GM19193 (cell line): ENCODE measurements around the gene PPP2R5A.

ENCODE experiments used
- POLR2A ChIP-seq: IDR thresholded peaks from 4 replicates; pipeline ENCODE4 v1.6.1; 2011; ENCODE audit not compliant: insufficient read depth, insufficient read length; ENCODE audit errors: extremely low read depth

PPP2R5A gene

DNA sequence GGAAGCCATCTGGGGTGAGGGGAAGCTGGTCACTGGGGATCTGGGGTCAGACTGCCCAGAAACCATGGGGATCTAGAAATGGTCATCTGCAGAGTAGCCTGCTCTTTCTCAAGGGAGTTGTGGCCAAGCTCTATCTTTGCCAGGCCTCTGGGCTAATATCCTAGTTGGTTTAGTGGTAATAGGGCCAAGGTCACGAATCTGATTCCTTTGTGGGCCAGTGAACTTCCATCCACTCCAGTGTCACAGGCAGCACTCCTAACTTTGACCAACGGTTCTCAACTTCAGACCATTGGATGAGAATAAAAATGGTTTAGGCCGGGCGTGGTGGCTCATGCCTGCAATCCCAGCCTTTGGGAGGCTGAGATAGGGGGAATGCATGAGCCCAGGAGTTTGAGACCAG is 28.1 kb upstream of the PPP2R5A start:
- TF ChIP-seq POLR2A: no peak

DNA sequence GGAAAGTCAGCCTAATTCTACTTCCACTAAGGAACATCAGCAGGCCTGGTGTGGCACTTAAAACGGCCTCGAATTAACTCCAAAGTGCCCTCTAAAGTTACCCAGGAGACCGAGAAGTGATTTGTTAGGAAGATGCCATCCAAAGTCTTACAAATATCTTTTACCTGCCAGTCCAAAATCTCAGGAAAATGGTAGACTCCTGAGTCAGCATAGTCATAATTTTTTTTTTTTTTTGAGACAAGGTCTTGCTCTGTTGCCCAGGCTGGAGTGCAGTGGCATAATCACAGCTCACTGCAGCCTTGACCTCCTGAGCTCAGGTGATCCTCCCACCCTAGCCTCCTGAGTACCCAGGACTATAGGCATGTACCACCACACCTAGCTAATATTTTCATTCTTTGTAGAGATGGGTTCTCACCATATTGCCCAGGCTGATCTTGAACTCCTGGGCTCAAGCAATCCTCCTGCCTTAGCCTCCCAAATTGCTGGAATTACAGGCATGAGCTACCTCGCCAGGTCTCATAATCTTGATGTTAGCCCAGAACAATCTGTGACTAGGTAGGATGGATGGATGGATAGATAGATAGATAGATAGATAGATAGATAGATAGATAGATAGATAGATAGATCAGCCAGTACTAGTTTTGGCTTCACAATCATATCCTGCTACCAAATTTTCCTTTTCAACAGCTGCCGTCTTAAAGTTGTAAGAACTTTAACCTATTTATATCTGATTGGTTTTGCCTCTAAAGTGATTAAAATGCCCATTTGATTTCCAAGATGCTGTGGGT is 25.3 kb upstream of the PPP2R5A start:
- TF ChIP-seq POLR2A: no peak

DNA sequence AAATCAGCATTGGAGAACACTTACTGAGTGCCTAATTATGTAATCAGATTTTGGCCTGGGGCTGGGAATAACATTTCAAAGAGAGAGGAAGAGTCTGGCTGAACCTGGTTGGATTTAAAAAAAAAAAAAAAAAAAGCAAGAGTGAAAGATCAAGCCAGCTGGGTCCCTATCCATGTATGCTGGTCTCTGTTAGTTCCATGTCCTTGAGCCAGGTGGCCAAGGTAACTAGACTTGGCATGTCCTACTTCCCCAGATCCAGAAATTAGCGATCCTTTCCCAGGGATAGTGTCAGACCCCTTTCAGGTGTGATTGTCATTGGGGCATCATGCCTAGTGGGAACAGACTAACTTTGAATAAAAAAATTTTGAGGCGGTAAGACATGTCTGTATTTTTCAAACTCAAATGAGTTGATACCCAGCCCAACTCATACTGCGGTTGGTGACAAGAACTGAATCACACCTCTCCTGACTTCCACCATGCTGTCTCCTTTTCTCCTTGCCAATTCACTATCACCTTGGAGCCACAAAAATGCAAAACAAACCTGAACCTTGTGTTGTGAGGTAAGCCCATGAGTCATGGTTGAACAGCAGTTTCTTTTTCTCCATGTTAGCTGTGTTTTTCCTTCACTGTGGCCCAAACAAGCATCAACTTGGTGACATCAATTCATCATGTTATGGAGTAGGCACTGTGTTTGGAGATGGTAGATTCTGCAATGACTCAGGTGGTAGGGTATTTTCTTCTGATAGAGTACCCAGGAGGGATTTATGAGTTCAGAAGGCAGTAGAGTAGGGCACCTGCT is 24.5 kb upstream of the PPP2R5A start:
- no peak for TF ChIP-seq POLR2A

DNA sequence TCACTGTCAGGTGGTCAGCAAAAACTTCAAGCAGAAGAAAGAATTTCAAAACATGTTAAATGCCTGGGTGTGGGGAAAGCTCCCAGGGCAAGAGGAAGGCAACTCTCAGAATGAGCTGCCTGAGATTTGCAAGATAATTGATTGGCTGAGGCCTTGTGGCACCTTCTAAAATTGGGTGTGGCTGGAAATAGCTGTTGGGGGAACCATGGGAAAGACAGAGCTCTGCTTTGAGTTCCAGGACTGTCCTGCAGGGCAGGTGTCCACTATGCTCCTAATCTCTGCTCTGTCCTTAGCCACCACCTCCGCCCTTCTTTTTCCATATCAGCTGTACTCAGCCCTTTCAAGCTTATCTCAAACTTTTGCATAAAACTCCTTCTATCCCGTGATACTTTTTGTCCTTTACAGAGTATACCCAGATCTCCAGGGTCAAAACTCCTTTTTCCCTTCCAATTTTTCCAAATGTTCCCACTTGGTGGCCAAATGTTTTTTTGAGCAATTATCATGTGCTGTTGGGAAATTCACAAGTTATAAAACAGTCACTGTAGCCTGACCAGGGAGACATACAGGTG is 23.8 kb upstream of the PPP2R5A start:
- TF ChIP-seq POLR2A: no peak

DNA sequence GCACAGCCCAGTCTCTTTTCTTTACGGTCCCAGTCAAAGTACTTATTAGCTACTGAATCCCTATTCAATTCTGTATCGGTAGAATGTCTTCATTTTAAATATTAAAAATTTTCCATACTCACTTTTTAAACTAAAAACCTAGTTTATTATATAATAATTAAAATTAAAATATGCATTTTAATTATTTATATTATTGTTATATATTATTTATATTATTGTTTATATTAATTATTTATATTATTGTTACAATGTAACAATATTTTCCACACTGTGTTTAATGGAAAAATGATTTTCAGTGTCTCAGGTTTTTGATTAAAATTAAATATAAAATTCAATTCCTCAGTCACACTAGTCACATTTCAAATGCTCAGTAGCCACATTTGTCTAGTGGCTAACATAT is 18.2 kb upstream of the PPP2R5A start:
- no peak for TF ChIP-seq POLR2A

DNA sequence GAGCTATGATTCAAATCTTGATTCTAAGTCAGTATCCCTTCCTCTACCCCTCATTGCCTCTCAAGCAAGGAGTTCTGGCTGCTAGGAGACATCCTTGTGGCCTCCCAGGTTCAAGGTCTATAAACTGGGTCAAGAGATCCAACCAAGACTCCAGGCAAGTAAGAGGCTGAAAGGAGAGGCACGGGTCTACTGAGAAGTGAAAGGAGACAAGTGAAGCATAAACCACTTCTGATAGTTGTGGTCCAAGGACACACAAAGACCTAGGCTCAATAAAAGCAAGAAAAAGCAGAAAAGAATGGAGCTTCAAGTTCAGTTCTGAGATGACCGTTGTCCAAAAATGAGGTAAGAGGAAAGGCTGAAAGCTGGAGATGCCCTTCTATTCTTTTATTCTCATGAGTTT is 17.8 kb upstream of the PPP2R5A start:
- no peak for TF ChIP-seq POLR2A

DNA sequence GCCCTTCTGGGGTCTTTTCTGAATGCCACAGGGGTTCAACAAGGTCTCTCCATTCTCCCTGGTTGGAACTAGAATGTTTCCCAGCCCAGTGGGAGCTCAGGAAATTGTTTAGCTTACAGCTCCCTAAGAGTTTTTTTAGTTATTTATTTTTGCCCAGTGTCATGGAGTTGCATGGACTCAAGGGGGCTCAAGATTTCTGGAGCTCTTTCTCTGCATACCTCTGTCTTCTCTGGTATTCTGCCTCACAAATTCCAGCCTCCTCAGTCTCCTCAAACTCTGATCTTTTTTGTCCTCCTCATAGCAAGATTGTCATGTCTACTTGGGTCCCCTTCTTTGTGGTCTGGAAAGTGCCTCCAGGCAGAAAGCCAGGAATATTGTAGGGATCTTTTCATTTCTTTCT is 15.9 kb upstream of the PPP2R5A start:
- no peak for TF ChIP-seq POLR2A

DNA sequence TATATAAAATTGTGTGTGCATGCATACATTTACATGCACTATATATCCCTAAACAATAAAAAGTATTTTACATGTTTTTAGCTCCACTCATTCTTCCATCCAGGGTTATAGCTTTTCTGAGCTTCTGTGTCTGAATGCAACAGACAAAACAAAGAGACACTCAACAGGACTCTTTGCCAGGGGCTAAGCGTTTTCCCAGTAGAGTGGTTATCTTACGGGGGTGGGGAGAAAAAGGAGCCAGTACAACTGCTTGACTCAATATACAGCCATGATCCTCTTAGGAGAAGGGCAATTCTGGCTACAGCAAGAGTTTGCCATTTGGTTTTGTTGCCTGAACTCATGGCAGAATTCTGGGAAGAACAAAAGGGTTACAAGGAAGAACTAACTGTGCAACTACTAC is 14.6 kb upstream of the PPP2R5A start:
- TF ChIP-seq POLR2A: no peak

DNA sequence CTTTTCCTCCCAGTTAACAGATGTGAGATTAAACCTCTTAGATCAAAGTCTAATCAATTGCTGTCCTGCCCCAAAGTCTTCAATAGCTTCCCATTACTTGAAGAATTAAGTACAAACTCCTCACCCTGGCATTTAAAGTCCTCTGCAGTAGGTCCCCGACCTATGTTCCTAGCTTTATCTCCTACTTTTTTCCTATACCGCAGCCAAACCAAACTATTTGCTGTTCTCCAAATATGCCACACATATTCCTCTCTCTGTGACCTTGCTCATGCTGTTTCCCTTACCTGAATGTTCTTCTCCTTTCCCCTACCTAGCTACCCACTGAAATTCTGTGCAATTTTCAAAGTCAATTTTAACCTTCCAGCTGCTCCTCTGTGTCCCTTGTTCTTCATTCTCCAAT is 14.0 kb upstream of the PPP2R5A start:
- TF ChIP-seq POLR2A: no peak

DNA sequence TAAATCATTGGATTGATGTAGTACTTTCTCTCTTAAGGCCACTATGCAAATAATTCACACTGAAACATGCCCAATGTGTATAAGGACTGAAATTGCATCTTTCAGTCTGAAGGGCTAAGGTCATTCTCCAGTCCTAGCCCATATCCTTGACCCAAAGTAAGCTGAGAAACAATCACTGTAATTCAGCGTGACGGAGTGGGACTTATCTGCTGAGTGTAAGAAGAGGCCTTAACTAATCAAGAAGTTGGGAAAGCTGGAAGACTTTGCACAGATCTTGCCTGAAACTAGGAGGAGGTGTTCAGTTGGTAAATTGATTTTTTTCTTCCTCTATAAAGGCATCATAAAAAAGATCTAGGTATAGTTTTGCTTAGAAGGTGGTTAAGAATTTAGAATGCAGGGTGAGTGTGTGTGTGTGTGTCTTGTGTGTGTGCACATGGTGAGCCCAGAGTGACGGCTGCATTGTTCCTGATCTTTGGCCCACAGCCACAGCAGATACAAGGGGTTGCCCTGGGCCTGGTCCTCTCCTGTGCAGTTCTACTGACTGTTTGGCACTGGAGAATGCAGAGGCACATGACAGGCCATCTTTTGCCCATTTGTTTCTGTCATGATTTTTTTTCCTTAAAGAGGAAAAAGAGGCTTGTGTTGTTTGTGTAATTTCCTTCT is 13.3 kb upstream of the PPP2R5A start:
- no peak for TF ChIP-seq POLR2A

DNA sequence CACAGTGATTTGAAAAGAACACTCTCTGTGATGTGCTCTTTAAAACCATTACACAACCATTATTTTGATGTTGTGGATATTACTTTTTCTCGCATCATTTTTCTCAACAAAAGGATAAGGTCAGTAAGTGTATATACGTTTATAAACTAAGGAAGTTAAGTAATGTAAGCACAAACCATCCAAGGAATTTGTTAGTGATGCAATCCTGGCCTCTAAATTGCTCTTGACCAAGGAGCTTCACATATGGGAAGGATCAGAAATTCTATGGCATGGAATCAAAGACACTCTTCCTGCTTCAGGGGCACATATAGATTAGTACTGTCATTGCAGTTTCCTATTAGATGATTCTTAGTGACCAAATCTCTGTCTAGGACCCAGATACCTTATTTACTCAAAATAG is 3.6 kb upstream of the PPP2R5A start:
- no peak for TF ChIP-seq POLR2A

DNA sequence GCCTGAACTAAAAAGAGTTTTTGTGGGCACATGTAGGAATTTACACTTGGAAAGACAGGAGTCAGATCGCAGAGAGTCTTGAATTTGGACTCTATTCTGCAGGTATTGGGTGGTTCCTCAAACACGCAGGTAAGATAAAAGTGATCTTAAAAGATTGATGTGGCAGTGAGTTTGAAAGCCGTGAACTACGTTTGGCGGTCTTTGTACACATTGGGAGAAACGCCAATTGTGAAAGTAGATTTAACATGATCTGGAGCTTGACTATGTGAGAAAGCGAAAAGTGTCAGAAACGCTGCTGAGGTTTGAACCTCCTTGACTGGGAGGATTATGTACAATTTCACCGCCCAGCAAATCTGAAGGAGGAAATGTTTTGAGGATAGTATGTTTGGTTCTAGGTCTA is 1.5 kb upstream of the PPP2R5A start:
- no peak for TF ChIP-seq POLR2A

DNA sequence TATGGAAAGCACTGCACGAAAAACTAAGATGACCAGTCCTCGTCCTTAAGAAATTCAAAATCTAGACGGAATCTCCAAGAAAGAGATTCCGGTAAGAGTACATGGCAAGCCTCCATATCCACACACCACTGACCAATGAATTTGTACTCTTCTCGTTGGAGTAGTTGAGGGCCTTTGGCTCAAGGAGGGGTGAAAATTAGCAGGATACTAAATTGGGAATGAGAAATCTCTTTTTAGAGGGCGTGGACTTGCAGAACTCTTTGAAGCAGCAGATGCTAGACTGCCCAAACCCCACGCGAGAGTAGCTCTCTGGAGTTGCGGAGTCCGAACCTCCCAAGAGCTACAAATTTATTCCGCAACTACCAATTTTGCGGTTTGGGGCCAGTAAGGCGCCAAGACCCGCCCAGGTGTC is 872 bp upstream of the PPP2R5A start:
- TF ChIP-seq POLR2A: no peak

DNA sequence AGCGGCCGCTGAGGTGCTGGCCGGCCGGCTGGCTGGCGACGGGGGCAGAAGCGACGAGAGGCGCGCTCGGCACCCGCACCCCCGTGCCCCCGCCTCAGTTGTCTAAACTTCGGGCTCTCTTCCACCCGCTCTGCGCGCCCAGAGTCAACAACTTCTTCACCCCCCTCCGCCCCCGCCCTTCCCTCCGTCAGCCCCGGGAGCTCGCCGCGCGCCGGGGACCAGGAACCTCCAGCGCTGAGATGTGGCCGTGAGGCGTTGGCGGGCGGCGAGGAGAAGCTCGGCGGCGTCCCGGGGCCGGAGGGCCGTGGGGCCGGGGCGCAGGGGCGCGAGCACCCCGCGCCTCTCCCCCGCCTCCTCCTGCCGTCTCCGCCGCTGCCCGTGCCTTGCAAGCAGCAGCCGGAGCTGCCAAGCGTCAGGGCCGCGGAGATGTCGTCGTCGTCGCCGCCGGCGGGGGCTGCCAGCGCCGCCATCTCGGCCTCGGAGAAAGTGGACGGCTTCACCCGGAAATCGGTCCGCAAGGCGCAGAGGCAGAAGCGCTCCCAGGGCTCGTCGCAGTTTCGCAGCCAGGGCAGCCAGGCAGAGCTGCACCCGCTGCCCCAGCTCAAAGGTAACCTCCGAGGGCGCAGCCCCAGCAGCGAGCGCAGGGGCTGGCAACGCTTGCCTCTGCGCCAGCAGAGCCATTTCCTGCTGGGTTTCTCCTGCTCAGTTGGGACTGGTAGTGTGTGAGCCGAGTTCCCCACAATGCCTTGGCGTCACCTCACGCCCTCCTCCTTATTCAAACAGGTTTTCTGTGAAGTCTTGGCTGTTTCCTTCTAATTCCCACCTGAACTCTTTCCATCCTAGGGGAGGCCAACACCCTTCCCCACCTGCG is 710 bp downstream of the PPP2R5A start:
- peak; percentile 74 for TF ChIP-seq POLR2A

DNA sequence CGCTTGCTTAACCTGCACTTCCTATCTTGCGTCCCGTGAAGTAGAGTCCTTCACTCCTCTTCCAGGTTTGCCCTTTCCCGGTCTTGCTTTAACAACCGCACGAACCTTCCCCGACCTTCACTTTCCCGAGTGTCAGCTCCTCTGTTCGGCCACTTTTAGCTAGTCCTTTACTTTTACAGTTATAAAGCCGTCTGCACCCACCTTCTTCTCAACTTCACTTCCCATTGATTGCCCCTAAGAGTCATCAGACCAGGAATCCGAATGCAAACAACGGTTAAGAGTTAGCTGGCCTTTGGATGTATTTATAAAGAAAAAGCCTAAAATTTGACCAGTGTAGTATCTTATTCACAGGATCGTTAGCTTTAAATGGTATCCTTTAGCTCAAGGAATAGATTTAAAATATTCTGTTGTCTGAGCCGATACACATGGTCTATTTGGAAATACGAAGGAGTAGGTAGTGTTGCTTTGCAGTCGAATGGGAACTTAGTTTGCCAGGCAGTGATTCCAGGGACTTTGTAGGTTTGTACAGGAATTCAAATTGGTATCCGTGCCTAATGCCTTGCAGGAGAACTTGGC is 1.4 kb downstream of the PPP2R5A start:
- no peak for TF ChIP-seq POLR2A
